ENCODE results near the gene HINT2.

The HINT2 gene

DNA sequence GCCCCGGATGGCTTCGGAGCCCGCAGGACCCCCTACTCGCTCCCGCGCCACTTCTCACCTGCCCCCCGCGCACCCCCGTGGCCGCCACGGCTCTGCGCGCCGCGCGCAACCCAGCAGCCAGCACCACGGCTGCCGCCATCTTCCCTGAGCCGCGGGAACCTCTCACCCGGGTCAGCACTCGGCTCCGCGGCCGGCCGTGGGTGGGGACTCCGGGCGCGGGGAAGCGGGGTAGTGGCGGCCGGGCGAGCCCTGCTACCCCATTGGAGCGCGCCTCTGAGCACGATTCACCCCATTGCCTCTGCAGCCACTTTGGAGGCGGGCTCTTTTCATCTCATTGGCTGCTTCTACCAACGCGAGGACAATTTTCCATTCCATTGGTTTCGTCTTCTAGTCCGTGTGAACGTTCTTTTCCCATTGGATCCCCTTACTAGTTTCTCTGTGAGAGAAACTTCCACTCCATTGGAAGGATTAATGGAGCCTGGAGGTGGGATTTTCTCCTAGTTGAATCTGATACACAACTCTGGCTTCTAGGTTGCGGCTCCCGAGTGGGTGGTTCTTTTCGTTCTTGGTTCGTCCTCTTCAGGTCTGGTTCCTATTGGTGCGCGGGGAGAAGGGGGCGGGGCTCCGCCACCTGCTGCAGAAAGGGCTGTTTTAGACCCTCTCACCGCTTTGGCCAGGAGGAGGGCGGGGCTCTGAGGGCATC is at the start of gene HINT2:
Gene HINT2, minus strand, starts transcription at position 202 of the 703 bp plus-strand sequence. Its CDS starts 63 bp downstream, at position 139.
- peak; percentile 98 for DNase-seq

GRCh38 chr9:35863583-35863982 is 48.7 kb upstream of the HINT2 start:
- no peak for DNase-seq

GRCh38 chr9:35862328-35862727 is 47.5 kb upstream of the HINT2 start:
- DNase-seq: no peak

DNA sequence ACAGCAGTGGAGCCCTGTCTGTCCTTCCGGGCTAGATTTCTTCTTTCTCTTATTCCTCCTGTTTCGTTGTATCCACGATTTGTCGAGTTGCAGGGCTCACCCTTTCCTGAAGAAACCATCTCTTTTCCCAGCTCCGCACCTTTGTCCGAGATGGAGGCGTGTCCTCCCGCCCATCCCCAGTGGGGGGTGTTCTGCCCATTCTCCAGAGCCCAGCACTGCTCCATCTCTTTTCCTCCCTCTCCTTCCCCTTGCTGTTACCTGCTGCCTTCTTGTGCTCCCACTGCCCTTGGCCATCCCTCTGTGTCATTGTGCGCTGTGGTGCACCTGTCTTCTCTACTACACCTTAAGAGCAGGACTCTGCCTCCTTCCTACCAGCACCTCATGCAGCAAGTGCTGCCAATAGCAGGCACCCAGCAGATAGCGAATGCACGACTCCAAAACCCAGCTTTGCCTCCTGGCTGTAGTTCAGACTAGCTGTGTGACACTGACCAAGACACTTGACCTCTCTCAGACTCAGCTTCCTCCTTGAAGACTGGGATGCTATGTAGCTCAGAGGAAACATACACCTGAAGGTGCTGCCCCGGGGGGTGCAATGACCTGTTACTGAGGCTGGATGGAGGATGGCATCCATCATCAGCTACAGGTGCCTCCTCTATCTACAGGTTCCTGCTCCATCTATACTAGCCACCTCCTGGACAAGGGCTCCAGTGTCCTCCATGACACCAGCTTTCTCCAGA is 46.5 kb upstream of the HINT2 start:
- no peak for DNase-seq

DNA sequence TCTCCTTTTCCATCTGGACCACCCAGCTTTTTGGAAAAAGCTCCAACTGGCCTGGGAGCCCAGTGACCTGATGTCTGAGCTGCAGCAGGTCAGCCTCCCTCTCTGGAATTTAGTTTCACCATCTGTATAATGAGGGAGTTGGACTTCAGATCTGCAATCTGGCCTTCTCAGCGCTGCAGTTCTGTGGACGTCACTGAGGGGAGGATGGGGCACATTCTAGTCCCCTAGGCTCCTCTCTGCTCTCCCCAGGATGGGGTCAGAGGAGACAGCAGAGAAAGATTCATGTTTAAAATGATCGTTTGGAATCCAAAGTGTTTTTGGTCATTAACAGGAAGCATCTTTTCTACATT is 45.1 kb upstream of the HINT2 start:
- no peak for DNase-seq

GRCh38 chr9:35859310-35859989 is 44.6 kb upstream of the HINT2 start:
- no peak for DNase-seq

DNA sequence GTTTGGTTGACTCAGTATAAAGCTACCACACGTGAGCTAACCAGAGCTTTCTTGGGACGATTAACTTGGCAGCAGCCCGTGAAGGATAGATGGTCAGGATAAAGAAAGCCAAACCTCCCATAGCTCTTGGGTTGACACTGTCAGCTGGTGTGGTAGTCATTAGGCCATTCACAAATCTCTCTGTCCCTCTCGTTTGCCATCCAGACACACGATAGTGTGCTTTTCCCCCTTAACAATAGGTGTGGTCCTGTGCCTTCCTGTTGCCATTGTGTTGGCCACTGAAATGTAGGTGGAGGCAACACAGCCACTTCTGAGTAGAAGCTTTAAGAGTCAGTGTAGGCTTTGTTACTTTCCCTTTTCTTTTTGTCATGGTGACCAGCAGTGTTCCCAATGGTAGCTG is 43.6 kb upstream of the HINT2 start:
- DNase-seq: no peak

- DNase-seq: no peak
Measured at GRCh38 chr9:35856882-35857281, 42.0 kb upstream of the HINT2 start.

DNA sequence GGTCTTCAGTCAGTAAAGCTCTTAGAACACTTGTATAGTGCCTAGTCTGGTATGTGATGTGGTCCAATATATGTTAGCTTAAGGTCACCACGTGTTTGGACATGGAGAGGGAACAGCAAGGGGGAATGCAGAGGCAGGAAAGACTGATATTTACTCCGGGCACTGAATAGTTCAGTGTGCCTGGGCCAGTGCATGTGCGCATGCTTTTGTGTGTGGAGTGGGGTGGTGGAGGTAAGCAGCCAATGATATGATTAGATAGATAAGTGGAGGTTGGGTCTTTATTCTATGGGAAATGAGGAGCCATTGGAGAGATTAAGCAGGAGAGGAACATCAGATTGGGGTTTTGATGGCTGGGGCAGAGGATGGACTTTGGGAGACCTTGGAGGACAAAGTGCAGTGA is 41.4 kb upstream of the HINT2 start:
- DNase-seq: no peak

DNA sequence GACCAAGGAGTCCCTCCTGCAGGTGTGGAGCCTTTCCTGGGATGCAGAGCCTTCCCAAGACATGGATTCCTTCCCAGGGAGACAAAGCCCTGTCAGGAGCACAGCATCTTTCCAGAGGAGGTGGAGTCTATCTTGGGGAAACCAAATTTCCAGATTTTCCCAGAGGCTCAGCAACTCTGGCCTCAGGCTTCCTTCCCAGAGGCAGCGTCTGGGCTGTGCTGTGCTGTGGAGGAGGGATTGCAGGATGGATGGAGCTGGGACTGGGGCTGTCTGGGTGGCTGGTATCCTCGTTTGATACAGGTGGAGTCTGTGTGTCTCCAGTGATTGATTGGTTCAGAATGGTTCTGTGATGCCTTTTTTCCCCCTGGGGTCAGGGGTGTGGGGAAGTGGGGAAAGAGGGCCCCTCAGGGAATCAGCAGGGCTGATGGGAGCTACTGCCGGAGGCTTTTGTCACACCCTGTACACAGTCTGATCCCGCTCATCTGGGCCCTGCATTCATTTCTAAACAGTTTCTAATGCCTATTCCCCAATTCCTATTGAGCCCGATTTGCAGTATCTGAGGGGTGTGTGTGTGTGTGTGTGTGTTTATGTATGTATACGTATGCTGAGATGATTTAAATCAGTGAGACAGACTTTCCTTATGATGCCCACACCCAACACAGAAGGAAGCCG is 39.4 kb upstream of the HINT2 start:
- DNase-seq: no peak

DNA sequence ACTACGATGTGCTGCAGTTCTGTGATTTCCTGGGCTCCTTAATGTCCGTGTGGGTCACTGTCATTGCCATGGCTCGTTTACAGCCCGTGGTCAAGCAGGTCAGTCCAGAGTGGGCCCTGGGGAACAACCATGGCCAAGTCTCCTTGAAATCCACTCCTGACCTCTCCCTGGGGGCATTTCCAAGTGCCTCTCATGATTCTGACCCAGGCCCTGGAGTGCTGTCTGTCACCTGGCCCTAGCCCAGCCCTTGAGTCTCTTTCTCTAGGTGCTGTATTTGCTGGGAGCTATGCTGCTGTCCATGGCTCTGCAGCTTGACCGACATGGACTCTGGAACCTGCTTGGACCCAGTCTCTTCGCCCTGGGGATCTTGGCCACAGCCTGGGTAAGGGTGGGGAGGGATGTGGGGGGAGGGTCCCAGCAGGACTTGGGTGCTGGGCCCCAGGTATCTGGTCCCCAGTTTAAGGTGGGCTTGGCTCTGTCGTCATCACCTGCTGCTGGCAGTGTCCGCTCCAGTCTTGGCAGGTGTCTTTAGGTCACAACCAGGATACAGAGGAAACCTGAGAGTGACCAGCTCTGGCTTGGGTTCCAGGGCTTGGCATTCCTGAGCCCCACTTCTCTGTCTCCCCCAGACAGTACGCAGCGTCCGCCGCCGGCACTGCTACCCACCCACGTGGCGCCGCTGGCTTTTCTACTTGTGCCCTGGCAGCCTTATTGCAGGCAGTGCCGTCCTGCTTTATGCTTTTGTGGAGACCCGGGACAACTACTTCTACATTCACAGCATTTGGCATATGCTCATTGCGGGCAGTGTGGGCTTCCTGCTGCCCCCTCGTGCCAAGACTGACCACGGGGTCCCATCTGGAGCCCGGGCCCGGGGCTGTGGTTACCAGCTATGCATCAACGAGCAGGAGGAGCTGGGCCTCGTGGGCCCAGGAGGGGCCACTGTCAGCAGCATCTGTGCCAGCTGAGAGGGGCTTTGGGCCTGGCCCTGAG is 38.3 kb upstream of the HINT2 start:
- DNase-seq: no peak

- no peak for DNase-seq
Measured at GRCh38 chr9:35852267-35852815, 37.5 kb upstream of the HINT2 start.

GRCh38 chr9:35847792-35848572 is 33.1 kb upstream of the HINT2 start:
- peak; percentile 75 for DNase-seq

DNA sequence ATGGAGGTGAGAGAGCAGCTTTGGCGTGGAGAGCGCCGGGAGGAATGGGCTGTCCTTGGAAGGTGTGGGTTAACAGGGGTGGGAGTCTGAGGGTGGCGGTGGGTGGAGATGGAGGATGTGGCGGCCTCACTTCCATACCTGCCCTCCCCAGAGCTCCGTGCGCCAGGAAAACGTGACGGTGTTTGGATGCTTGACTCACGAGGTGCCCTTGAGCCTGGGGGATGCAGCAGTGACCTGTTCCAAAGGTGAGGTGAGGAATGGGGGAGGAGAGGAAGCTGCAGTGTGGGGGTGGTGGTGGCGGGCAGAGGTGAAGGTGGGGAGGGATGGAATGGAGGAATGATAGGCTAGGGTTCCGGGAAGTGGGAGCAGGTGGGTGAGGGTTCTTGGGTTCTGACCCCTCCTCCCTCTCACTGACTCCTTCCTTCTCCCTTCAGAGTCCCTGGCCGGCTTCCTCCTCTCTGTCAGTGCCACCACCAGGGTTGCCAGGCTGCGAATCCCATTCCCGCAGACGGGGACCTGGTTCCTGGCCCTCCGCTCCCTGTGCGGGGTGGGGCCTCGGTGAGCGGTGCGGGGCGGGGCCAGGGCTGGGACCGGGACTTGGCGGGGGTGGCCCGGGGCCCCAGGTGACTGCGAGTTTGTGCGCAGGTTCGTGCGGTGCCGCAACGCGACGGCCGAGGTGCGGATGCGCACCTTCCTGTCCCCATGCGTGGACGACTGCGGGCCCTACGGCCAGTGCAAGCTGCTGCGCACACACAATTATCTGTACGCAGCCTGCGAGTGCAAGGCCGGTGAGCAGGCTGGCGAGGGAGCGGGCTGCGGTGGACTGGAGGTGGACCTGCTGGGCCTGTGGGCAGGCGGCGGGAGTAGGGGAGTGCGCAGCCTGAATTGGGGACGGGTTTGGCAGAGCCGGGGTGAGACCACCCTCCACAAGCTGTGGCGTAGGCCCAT is 31.3 kb upstream of the HINT2 start:
- DNase-seq: no peak

GRCh38 chr9:35844628-35845270 is 29.9 kb upstream of the HINT2 start:
- DNase-seq: no peak

DNA sequence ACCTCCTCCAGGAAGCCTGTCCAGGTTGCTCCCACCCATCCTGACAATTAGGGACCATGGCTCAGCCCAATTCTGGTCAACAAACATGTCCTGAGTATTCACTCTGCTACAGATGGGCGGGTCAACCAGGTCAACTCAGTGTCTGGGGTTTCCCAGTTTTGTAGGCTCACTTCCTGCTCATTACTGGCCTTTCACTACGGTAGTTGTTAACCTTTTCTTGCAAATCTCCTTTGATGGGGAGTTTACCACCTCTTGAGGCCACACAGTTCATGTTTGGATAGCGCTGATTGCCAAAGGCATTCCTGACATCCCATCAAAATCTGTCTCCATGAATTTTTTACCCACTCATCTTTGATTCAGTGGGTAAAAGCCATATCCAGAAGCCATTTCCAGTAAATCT is 28.0 kb upstream of the HINT2 start:
- no peak for DNase-seq

DNA sequence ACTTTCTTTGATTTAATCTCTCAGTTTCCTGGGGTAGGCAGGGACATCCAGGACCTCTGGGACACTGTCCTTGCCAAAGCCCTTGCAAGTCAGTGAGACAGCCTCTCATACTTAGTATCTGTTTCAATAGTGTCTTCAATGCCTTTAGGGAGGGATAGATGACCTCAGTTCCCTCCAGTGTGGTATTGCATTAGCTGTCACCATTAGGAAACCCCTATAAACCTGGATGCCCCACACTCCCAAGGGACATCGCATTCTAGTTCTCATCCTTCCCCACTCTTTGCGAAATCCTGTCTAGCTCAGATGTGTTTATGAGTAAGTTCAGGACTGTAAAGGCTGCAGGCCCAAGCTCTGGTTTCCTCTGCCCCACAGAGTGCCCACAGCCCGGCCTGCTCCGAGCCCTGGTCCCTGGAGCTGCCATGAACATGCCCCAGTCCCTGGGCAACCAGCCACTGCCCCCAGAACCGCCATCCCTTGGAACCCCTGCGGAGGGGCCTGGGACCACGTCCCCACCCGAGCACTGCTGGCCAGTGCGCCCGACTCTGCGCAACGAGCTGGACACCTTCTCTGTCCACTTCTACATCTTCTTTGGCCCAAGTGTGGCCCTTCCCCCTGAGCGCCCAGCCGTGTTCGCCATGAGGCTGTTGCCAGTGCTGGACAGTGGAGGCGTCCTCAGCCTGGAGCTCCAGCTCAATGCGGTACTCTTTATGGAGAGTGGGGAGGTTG is 27.3 kb upstream of the HINT2 start:
- DNase-seq: no peak

GRCh38 chr9:35841645-35841900 is 26.7 kb upstream of the HINT2 start:
- no peak for DNase-seq
